ENCODE data around the gene PPP2R5E.

PPP2R5E gene

DNA sequence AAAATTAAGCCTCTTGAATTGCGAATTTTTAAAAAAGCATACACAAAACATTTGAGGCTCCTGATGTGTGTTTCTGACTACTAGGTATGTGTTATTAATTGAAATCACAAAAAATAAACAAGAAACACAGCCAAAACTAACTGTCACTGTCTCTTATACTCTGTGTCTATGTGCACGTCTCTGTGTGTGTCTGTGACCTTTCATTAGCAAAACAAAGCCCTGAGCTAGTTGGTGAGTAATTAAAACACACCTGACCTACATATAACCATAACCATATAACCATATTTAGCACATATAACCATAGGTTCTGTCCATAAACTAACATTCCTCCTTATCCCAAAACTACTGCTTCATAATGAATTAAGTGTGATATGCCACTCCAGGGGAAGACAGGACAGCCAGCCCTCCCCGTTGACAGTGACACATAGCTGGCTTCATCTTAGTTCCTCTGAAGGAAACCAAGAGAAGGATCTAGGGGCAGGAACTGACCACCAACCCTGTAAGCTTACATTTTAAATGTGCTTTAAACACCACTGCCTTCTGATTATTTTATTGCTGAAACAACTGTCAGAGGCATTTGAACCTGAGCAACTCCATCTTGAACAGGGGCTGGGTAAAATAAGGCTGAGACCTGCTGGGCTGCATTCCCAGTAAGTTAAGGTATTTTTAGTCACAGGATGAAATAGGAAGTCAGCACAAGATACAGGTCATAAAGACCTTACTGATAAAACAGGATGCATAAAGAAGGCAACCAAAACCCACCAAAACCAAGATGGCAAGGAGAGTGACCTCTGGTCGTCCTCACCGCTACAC lies 106.7 kb downstream of the PPP2R5E start:
- H3K27me3 ChIP-seq (replicated peaks; ENCODE audit: control insufficient read depth, insufficient read depth, low read length) = no peaks in the 10 kb centered on the region
- H3K4me3 ChIP-seq (replicated peaks; ENCODE audit: low read depth, low read length) = no peak overlapping the region
- TF ChIP-seq, protein P1, sequence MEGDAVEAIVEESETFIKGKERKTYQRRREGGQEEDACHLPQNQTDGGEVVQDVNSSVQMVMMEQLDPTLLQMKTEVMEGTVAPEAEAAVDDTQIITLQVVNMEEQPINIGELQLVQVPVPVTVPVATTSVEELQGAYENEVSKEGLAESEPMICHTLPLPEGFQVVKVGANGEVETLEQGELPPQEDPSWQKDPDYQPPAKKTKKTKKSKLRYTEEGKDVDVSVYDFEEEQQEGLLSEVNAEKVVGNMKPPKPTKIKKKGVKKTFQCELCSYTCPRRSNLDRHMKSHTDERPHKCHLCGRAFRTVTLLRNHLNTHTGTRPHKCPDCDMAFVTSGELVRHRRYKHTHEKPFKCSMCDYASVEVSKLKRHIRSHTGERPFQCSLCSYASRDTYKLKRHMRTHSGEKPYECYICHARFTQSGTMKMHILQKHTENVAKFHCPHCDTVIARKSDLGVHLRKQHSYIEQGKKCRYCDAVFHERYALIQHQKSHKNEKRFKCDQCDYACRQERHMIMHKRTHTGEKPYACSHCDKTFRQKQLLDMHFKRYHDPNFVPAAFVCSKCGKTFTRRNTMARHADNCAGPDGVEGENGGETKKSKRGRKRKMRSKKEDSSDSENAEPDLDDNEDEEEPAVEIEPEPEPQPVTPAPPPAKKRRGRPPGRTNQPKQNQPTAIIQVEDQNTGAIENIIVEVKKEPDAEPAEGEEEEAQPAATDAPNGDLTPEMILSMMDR (IDR thresholded peaks at IDR 0.05; ENCODE audit: insufficient read depth, low read length, poor library complexity, severe bottlenecking) = no peak
- no peak for DNase-seq (ENCODE audit: extremely low read depth, insufficient read length)
- no peaks in the 10 kb centered on the region for H3K36me3 ChIP-seq (ENCODE audit: control insufficient read depth, insufficient read depth, low read length)

GRCh38 chr14:63435838-63436237 lies 107.3 kb downstream of the PPP2R5E start:
- no peaks in the 10 kb centered on the region for H3K36me3 ChIP-seq (ENCODE audit: control insufficient read depth, insufficient read depth, low read length)
- DNase-seq (ENCODE audit: extremely low read depth, insufficient read length) = no peak
- TF ChIP-seq, protein P1 (IDR thresholded peaks at IDR 0.05; ENCODE audit: insufficient read depth, low read length, poor library complexity, severe bottlenecking) = no peak
- no peak overlapping the region for H3K4me3 ChIP-seq (replicated peaks; ENCODE audit: low read depth, low read length)
- H3K27me3 ChIP-seq (replicated peaks; ENCODE audit: control insufficient read depth, insufficient read depth, low read length) = no peaks in the 10 kb centered on the region

DNA sequence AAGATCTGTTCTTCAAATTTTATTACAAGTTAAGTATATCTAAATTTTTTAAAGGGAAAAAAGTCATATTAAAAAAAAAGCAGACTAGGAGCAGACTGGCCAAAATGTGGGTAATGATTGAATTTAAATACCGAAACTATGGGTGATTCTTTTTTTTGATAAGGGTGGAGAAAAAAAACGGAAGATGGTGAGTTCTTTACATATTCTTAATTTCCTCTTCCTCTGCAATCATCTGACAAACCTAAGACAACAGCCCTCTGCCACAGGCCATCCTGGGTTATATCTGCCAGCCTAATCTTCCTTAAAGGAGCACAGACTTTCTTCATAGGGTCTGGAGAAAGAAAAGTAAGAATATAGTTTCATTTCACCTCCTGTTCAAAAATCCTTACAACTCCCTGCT lies 108.0 kb downstream of the PPP2R5E start:
- TF ChIP-seq, protein P1 (IDR thresholded peaks at IDR 0.05; ENCODE audit: insufficient read depth, low read length, poor library complexity, severe bottlenecking) = no peak
- no peak for DNase-seq (ENCODE audit: extremely low read depth, insufficient read length)
- no peak overlapping the region for H3K4me3 ChIP-seq (replicated peaks; ENCODE audit: low read depth, low read length)
- H3K27me3 ChIP-seq (replicated peaks; ENCODE audit: control insufficient read depth, insufficient read depth, low read length) = no peaks in the 10 kb centered on the region
- no peaks in the 10 kb centered on the region for H3K36me3 ChIP-seq (ENCODE audit: control insufficient read depth, insufficient read depth, low read length)

GRCh38 chr14:63432888-63433552 lies 110.2 kb downstream of the PPP2R5E start:
- Histone ChIP-seq H3K36me3 (ENCODE audit: control insufficient read depth, insufficient read depth, low read length) (no peaks in the 10 kb centered on the region), H3K4me3 (replicated peaks; ENCODE audit: low read depth, low read length) (no peak overlapping the region), H3K27me3 (replicated peaks; ENCODE audit: control insufficient read depth, insufficient read depth, low read length) (no peaks in the 10 kb centered on the region)
- TF ChIP-seq, protein P1 (IDR thresholded peaks at IDR 0.05; ENCODE audit: insufficient read depth, low read length, poor library complexity, severe bottlenecking) = no peak
- DNase-seq (ENCODE audit: extremely low read depth, insufficient read length) = no peak

DNA sequence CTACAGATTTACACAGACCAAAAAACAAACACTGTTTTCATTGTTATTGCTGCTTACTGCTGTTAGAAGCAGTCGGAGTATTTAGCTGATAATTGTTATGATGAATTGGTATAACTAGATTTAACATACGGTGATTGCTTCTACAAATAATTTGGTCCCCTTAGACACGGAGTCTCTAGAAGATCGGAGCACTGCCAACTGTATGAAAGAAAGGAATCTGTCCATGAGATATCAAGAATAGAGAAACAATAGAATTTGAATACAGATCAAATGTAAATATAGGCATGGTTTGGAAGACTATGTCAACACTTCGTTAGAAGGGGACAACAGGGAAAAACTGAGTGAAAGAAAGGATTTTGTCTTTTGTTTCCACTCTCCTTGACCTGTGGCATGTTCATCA lies 110.9 kb downstream of the PPP2R5E start:
- TF ChIP-seq, protein P1 (IDR thresholded peaks at IDR 0.05; ENCODE audit: insufficient read depth, low read length, poor library complexity, severe bottlenecking) = no peak
- Histone ChIP-seq H3K36me3 (ENCODE audit: control insufficient read depth, insufficient read depth, low read length) (no peaks in the 10 kb centered on the region), H3K4me3 (replicated peaks; ENCODE audit: low read depth, low read length) (no peak overlapping the region), H3K27me3 (replicated peaks; ENCODE audit: control insufficient read depth, insufficient read depth, low read length) (no peaks in the 10 kb centered on the region)
- no peak for DNase-seq (ENCODE audit: extremely low read depth, insufficient read length)
